NCI-H1436 treated with DMSO at 0.1 percent for 48 hours (cell line): Measurements from ENCODE around the gene DNAH11.
"Not testable (repeated sequence)": the region's sequence is repeated elsewhere in the genome, so short reads cannot be mapped to it uniquely, and the experiment has no call there.

Experiments used
- DNase-seq: peaks from one replicate; lab custom pipeline; 2025; lab: John Stamatoyannopoulos, UW

Gene DNAH11

DNA sequence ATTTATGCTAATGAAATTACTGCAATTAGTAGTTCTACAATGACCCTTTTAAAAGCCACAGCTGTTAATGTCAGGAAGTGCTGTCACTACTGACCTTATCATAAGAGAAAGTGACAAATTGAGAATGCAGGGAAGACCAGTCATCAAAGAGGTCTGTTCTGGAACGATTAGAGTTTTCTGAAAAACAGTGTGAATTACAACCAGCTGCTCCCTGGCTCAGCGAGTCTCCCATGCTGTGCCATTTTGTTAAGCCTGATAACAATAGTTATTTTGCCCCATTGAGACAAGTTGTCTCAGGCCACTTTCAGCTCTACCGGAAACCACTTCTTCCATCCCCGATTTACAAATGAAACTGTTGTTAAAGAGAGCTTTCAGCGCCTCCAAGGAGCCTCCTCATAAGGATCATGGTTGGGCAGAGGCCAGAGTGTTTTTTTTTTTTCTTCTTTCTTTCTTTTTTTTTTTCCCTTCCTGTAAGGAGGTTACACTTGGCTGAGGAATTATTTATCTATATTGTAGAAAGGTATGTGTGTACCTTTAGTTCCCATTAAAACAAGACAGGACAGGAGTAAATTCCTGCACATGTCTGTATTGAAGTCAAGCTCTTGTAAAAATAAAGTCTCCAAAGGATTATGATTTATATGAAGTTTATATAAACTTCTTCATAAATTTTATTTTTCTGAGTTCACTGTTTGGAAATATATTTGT is 229.2 kb downstream of the DNAH11 start:
- DNase-seq: no peak

DNA sequence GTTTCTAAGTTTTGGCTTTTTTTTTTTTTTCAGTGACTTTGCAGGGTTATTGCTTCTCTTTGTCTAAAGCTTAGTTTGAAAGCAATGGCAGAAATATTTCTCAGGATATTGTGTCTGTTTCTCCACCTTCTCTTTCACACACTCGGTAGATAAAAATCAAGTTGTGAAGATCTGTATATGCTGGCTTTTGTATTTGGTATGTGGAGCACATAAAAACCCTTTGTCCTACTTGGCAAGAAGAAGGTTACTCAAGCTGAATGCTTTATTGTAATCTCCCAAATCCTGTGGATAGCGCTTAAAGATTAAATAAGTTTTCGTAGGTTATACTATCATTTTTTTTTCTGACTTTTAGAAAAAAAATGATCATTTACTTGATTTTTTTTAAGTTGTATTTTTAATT is 230.5 kb downstream of the DNAH11 start:
- no peak for DNase-seq

DNA sequence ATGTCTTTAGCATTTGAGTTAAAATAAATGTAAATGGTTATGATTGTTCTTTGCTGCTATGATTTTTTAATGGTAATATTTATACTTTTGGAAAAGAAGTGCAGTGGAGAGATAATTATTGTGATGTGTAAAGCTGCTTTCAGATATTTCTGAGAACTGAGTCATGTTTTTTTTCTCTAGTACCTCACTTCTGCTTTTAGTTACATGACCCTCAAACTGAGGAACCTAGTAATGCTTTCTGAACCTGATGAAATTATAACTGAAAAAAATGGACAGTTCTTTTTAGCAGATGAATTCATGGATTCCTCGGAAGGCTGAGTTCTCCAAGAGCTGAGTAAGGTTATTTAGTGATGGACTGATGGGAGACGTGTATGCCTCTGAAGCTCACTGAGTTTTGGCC is 235.1 kb downstream of the DNAH11 start:
- DNase-seq: no peak

DNA sequence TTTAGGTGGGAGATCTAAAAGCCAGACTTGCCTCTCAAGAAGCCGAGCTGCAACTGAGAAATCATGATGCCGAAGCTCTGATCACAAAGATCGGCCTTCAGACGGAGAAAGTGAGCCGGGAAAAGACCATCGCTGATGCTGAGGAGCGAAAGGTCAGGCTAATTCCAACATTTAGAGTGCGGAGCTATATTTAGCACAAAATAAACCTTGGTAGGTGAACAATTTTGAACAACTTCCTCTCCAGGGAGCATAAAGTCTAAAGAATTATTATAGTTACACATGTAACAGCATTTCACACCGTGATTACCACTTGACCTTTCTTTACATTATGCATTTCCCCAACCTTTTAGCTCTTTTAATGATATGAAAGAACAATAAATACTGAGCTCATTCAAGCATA is 236.1 kb downstream of the DNAH11 start:
- DNase-seq: no peak

DNA sequence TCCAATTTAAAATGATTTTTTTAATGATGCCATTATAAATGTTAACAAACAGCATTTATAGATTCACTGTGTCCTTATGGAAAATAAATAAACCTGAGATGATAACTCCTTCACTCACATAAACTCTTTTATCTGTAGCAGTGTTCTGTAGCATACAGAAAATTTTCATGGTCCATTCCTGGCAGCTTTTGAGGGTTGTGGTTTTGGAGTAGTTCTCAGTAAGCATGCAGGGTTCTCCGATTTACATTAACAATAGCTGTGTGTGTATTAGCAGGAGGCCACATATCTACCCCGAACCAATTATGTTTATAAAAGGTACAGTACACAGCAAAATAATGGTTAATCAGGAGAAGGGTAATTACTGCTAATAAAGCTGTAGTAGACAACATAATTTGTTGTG is 240.2 kb downstream of the DNAH11 start:
- DNase-seq: no peak

DNA sequence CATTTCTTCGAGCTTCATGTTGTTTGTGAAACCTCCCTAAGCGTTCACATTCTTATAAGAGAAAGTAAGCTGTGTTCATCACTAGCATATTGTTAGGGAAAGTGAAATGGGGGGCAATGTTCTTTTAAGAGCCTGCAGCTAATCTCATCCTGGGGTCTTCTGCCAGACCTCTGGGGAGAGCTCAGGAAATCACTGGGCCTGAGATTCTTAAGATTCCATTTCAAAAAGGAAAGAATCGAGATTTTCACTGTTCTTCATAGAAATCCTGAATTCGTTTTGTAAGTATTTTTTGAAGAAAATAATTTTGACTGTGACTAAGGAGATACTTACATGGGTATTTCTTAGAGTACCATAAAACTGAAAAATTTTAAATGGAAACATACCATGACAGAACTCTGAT is 242.2 kb downstream of the DNAH11 start:
- DNase-seq: no peak

DNA sequence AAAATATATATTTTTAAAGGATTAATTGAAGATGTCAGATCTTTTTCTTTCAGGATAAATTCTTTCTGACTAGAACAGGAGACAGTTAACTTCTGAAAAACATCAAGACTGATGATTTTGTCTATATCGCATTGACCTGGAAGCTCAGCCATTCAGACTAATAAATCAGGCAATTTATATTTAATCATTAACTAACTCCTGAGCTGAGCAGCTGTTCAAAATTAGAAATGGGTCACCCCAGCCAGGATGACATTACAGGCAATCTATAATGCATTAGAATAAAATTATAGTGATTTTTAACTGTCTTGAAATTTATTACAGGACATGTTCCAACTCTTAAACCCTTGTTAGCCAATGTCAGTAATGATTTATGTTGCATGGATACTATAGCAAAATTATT is 263.0 kb downstream of the DNAH11 start:
- no peak for DNase-seq

DNA sequence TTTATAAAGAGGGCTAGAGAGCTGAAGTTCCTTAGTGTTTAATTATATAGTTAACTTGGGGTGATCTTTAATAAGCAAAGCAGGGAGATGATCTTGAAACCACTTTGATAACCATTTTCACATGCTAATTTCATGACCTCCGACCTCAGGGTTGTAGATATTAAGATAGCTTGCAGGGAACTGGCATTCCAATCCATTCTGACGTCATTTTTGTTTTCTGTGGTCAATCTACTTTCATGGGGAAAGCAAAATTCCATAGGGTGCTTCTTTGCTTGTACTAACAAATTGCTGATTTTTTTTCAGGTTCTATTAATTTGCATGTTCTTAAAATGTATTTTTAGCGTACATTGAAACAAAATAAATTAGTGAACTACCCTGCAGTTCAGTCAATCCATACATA is 263.5 kb downstream of the DNAH11 start:
- no peak for DNase-seq

DNA sequence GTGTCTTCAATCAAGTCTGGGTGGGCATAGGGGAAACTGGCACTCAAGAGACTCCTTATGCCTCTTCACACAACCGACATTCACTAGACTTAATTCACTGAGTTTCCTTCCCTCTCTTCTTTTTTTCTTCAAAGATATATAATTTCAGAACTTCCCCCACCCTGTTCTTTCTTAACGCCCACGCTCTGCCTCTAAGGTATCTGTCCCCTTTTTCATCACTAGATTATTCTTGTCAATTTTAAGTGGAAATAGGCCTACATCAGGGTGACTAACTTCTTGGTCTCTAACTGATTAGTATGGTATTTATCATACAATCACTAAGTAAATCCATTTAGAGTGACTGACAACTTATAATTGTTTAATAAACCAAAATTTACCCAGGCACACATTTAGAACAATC is 276.2 kb downstream of the DNAH11 start:
- DNase-seq: no peak

DNA sequence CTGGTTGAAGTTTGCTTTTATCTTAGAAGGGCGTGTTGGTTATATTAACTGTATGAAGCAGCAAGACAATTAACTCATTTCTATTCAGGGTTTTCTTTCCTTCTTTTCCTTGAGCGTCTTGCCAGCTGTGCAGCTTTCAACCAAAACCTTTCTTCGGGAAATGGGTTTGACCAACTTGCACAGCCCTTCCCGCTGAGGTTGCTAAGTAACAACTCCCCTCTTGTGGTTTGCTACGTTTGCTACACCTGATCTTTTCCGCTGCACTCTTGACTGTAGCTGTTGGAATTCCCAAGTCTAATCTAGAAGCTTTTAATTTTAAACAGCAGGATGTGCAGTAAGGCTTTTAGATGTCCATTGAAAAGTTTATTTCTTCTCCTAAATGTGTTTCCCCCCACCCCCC is 286.0 kb downstream of the DNAH11 start:
- DNase-seq: no peak

DNA sequence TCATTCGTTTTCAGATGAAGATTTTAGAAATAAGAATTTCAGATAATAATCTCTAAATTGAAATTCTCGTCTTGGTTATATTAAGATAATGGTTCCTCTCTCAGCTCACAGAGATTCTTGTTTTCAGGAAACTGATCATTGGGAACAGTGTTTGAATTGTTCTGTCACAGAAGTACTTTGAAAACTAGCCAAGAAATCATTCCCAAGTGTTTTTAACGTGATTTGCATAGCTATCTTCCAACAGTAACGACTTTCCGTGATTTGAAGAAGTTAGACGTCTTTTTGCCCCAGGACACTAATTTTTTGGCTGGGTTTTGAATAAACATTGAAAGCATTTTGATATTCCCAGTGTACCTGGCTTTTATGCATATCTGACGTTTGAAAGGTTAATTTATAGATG is 286.9 kb downstream of the DNAH11 start:
- DNase-seq: no peak

DNA sequence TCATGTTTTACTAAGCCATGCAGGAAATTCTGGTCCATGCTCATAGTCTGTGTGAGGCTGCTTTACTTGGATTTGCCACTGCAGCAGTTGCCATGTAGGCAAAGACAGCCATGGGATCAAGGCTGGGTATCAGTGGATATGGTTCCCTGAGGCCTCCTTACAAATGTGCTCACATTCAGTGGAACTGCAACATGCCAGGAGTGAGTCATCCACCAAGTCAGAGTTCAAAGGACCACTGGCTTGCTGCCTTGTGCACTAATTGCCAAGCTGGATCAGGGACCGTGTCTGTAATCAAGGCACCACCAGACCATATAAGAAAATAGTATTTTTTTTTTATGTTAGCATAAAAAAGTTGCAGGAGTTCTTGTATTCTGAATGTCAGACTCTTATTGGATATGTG is 301.9 kb downstream of the DNAH11 start:
- no peak for DNase-seq

DNA sequence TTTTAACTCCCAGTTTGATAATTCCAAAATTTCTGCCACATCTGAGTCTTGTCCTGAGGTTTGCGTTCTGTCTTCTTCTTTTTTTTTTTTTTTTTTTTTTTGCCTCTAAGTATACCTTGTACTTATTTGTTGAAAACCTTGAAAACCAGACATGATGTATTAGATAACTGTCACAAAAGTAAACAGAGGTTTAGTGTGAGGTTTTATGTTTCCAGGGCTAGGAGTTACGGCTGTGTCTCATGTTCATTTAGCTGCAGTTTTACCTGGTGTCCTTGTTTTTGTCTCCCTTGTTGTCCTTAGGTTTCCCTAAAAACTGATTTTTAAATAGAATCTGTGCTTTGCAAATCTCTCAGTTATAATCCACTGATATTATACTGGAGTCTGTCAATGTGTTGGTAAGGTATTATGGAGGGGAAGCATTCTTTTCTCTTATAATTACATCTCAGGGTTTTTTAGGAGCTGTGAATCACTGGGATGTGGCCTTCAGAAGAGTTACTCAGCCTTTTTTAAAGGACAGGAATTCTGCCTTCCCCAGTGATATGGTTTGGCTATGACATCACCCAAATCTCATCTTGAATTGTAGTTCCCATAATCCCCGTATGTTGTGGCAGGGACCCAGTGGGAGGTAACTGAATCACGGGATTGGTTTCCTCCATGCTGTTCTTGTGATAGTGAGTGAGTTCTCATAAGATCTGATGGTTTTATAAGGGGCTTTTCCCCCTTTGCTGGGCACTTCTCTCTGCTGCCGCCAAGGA is 307.9 kb downstream of the DNAH11 start:
- DNase-seq: no peak

DNA sequence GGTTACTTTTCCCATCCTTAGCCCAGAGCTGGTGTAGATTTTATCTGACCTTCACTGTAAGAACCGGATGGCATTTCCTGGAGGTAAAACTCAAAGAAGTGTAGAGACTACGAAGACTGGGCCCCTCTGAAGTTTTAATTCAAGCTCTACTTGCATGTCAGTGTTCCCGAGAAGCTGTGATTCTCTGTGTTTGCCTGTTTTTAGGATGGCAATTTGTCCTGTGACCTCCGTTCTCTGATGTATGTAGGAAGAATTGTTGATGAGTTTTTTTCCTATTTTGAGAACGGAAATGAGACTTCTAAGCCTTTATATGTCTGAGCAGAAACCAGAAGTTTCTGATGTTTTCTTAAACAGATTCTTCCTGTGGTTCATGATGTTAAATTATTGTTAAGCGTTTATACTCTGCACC is 308.7 kb downstream of the DNAH11 start:
- no peak for DNase-seq

DNA sequence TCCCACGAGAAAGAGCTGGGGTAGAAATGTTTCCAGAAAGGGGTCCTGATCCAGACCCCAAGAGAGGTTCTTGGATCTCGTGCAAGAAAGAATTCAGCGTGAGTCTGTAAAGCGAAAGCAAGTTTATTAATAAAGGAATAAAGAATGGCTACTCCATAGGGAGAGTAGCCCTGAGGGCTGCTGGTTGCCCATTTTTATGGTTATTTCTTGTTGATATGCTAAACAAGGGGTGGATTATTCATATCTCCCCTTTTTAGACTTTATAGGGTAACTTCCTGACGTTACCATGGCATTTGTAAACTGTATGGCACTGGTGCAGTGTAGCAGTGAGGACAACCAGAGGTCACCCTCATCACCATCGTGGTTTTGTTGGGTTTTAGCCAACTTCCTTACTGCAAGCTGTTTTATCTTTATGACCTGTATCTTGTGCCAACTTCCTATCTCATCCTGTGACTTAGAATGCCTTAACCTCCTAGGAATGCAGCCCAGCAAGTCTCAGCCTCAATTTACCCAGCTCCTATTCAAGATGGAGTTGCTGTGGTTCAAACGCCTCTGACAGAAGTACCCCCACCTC is 322.9 kb downstream of the DNAH11 start:
- not testable (repeated sequence) for DNase-seq

DNA sequence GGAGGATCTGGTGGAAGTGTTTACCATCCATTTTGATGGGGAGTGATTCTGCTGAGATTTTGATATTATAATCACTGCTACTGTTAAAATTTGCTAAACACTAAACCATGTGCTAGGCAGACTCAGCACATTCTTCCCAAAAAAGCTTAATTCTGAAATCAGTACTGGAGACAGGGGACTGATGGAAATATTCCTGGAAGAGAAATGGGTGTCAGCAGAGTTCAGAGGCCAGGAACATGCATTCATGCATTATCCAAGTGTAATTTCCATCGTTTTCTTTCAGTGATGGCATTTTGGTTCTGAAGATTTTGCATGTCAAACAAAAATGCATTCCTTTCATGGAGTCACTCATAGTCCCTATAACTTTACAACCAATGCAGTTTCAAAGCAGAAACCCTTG is 323.9 kb downstream of the DNAH11 start:
- no peak for DNase-seq

DNA sequence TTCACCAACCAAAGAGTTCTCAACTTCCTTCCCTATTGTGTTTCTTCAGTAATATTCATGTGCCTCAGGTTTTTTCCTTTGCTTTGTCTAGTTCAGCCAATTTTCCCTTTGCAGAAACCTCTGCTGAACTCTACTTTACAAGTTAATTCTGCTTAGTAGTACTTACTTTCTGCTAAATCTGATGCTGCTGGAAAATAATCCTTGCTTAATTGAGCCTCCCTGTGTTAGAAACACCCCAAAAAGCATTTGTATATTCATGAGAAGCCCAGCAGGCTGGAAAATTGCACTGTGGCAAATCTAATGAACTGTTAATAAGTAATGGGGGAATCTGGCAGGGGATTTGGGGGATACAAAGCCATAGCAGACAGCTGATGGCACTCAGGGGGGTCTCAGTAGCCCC is 324.4 kb downstream of the DNAH11 start:
- no peak for DNase-seq

DNA sequence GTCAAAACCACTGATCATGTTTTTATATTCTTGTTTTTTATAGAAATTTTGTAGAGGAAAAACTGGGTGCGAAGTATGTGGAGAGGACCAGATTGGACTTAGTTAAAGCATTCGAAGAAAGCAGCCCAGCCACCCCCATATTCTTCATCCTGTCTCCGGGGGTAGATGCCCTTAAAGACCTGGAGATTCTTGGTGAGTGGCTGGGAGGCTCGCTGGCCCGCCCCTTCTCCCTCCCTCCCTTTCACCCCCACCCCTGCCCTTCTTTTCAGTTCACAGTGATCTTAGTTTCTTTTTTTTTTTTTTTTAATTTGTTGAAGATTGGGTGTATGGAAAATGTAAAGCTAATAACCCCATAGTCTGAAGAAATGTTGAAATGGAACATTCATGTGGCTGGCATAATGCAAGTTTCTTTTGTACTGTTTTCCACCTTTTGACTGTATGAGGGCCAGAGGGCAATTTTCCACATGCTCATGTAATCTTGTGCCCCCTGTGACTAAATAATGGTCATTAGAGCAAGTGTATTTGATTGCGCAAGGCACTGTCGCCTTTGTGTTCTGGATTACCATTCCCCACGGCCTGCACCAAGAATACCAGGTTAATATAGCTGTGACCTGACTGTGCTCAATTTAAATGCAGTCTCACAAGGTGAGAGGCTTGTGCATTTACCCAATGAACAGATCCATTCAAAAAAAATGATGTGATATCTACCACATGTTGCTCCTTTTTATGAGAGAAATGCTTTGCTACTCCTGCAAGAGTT is 325.2 kb downstream of the DNAH11 start:
- no peak for DNase-seq

DNA sequence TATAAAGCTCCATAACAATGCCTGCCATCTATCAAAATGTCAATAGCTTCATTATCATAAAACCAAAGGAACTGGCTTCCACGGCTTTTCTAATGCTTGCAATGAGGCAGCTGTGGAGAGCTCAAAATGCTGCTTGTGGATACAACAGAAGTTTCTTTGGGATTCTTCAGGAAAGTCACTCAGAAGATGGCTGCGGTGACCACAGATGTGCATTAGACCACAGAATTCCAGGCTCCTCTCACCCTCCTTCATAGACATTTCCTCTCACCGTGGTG is 325.7 kb downstream of the DNAH11 start:
- DNase-seq: no peak

DNA sequence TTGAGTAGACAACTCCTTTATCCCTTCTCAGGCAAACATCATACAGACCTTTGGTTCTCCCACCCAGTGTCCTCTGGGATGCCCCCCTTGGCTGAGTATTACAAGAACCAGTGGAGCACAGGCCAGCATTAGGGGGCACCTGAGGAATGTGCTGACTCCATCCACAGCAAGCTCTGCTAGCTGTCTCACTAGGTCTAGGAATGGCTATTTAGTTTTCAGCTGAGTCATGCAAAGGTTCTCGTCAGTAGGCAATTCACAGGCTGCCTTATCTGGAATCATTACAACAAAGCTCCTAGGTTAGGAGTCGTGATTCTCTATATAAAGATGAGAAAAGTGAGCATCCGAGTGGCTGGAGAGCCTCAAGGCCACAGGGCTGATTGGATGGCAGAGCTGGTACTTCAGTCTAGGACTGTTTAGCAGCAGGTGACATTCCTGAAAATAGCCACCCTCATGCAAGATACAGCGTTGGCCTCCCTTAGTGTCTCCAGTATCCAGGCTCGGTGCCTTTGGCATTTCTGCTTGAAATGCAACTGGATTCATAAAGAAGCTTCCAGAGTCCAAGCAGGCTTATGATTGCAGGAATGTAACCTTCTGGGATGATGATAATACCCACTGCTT is 327.1 kb downstream of the DNAH11 start:
- DNase-seq: no peak

DNA sequence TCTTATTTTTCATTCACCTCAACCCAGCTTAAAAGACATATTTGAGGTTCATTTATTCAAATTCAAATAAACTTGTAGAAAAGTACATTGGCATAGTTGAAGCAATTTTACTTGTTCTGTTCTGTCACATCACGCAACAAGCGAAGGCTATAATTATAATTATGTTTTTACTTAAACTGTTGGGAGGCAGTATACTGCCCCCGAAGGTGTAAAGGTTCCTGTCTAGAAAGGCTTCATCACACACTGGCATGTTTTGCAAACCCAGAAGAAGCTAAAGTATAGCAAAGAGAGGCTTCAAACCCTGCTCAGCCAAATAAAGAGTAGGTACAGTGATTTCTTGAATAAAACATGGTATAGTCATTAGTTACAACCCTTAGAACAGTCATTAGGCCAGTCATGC is 340.2 kb downstream of the DNAH11 start:
- no peak for DNase-seq

DNA sequence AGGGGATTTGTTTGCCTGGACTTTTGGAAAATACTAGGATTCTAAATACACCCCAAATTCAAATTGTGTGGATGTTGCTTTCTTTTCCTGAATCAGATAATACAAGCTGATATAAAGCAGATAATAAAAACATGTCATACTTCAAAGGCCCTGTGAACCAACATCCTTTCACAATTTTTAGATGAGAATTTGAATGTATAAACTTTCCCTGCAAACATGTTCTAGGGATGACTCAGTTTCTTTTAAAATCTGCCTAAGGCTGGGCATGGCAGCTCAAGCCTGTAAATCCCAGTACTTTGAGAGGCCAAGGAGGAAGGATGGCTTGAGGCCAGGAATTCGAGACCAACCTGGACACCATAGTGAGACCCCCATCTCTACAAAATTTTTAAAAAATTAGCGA is 340.7 kb downstream of the DNAH11 start:
- not testable (repeated sequence) for DNase-seq

DNA sequence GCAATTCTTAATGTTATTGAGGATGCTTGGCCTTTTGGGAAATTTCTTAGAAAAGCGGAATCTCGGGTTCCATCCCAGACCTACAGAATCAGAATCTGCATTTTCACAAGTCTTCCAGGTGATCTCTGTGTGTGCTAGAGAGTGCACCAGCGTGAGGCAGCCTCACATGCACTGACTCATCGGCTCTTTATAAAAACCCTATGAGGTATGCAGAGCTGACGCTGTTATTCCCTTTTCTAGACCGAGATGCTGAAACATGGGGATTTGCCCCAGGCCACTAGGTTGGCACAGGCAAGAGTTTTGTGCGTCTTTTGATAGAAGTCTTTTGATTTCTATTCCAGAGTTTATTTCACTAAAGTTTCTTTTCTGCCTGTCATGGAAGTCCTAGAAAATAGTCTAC is 341.7 kb downstream of the DNAH11 start:
- DNase-seq: no peak
